CD4-positive, alpha-beta T cell treated with Interleukin-12 subunit alpha and Interleukin-12 subunit beta, for 1 hour (primary cell): ENCODE measurements around the gene WFDC13.
"Not testable (repeated sequence)": the region's sequence is repeated elsewhere in the genome, so short reads cannot be mapped to it uniquely, and the experiment has no call there.

Experiments
- DNase-seq: peaks from one replicate; pipeline ENCODE4 v3.0.0-alpha.2; 2020

WFDC13 gene

GRCh38 chr20:45701873-45702272 lies at the start of gene WFDC13:
WFDC13 (plus strand) TSS chr20:45702038; CDS start chr20:45702124, 86 bp downstream.
- DNase-seq: no peak

- not testable (repeated sequence) for DNase-seq
Observed at GRCh38 chr20:45657038-45657437, 44.8 kb upstream of the WFDC13 start.

GRCh38 chr20:45670139-45670538 lies 31.7 kb upstream of the WFDC13 start, which contains the start of gene WFDC11:
WFDC11 (minus strand) TSS chr20:45670239; CDS start chr20:45650600, 19,639 bp downstream.
- DNase-seq: no peak

DNA sequence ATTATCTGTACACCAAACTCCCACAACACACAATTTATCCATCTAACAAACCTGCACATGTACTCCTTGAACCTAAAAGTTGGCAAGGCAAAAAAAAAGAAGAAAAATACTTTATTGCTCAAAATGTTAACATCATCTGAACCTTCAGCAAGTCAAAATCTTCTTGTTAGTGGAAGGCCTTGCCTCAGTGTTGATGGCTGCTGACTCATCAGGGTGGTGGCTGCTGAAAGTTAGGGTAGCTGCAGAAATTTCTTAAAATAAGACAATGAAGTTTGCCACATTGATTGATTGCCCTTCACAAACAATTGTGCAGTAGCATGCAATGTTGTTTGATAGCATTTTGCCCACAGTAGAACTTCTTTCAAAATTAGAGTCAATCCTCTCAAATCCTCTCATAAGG lies 29.1 kb upstream of the WFDC13 start:
- DNase-seq: no peak

DNA sequence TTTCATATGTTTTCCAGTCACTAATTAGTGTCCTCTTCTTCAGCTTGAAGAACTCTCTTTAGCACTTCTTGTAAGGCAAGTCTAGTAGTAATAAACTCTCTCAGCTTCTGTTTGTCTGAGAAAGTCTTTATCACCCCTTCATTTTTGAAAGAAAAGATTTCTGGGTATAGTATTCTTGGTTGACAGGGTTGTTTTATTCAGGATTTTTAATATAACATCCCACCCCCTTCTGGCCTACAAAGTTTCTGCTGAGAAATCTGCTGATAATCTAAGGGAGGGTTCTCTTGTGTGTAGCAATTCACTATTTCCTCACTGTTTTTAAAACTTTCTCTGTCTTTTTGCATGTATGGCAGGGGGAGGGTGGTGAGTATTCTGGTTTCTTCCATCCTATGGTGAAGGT lies 22.2 kb upstream of the WFDC13 start:
- no peak for DNase-seq

DNA sequence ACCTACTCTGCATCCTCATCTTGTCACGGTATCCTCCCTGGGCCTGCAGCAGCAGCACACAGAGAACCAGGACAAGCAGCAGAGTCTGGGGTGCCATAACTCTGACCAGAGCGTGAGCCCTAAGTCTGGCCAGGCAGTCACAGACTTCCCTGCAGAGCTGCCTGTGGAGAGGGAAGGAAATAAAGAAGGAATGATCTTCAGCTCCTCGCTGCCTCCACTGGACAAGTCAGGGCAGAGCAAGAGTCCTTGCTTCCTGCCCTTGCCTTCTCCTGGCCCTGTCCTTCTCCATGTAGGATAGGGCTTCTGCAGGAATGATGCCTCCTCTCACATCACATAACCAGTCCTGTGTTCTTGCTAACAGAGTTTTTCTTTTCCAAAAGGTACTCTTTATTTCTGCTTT lies 15.9 kb upstream of the WFDC13 start:
- DNase-seq: no peak

GRCh38 chr20:45693346-45693745 lies 8.5 kb upstream of the WFDC13 start:
- DNase-seq: not testable (repeated sequence)

GRCh38 chr20:45695496-45695895 lies 6.3 kb upstream of the WFDC13 start:
- DNase-seq: no peak

DNA sequence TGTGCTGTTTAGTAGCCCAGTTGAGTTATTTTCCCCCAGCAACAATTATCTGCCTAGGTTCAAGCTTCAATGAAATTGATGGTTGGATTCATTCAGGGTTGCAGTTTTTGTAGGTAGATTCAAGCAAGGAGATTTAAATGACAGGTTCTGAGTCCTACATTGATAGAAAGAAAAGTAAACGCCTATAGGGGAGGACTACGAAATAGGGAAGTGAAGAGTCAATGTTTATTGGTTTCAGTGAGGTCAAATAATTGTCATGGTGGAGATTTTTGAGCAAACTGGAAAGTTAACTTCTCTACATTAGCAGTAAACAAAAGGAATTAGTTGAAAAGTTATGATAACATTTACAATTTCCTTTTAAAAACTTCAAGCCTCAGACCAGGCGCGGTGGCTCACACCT lies 734 bp upstream of the WFDC13 start:
- no peak for DNase-seq

GRCh38 chr20:45704969-45705637 lies 3.3 kb downstream of the WFDC13 start, which contains the start of gene WFDC10B:
WFDC10B (minus strand) TSS chr20:45705019; CDS start chr20:45685992, 19,027 bp downstream.
- no peak for DNase-seq

DNA sequence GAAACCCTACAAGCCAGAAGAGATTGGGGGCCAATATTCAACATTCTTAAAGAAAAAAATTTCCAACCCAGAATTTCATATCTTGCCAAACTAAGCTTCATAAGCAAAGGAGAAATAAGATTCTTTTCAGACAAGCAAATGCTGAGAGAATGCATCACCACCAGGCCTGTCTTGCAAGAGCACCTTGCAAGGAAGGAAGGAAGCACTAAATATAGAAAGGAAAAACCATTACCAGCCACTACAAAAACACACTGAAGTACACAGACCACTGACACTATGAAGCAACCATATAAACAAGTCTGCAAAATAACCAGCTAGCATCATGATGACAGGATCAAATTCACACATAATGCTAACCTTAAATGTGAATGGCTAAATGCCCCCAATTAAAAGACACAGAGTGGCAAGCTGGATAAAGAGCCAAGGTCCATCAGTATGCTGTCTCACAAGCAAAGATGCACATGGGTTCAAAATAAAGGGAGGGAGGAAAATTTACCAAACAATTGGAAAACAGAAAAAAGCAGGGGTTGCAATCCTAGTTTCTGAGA lies 14.4 kb downstream of the WFDC13 start:
- DNase-seq: not testable (repeated sequence)

DNA sequence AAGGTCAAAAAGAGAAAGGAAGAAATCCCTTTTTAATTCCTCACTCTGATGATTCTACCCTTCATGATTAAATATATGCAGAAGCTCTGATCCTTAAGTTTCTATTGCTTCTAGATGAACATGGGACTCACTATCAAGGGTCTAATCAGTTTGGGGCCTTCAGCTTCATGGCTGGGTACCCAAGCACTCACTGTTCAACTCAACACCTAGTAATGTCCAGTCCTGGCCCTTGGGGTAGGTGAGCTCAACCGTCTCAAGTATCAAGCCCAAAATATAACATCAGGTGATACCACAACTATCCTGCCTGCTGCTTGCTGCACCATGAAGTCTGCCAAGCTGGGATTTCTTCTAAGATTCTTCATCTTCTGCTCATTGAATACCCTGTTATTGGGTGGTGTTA lies 20.2 kb downstream of the WFDC13 start, which contains the start of gene SPINT4:
Gene SPINT4 (plus strand): TSS at position 301 of the 400 bp plus-strand sequence. CDS start 21 bp downstream, at position 322.
- no peak for DNase-seq

GRCh38 chr20:45725134-45725533 lies 23.3 kb downstream of the WFDC13 start:
- no peak for DNase-seq

- DNase-seq: no peak
Observed at GRCh38 chr20:45727044-45727443, 25.2 kb downstream of the WFDC13 start.

DNA sequence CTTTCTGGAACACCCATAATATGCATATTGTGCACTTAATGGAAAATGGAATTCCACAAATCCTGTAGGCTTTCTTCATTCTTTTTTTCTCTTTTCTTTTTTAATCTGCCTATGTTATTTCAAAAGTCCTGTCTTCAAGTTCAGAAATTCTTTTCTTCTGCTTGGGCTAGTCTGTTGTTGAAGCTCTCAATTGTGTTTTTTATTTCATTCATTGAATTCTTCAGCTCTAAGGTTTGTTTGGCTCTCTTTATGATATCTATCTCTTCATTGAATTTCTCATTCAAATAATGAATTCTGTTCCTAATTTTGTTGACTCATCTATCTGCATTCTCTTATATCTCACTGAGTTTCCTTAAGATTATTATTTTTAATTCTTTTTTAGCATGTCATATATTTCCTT lies 30.4 kb downstream of the WFDC13 start:
- DNase-seq: no peak

- no peak for DNase-seq
Observed at GRCh38 chr20:45735552-45735951, 33.7 kb downstream of the WFDC13 start.

GRCh38 chr20:45735988-45736387 lies 34.1 kb downstream of the WFDC13 start:
- no peak for DNase-seq

GRCh38 chr20:45742596-45742995 lies 40.8 kb downstream of the WFDC13 start:
- DNase-seq: no peak

GRCh38 chr20:45745015-45745414 lies 43.2 kb downstream of the WFDC13 start:
- DNase-seq: no peak

- no peak for DNase-seq
Observed at GRCh38 chr20:45751721-45752120, 49.9 kb downstream of the WFDC13 start.

DNA sequence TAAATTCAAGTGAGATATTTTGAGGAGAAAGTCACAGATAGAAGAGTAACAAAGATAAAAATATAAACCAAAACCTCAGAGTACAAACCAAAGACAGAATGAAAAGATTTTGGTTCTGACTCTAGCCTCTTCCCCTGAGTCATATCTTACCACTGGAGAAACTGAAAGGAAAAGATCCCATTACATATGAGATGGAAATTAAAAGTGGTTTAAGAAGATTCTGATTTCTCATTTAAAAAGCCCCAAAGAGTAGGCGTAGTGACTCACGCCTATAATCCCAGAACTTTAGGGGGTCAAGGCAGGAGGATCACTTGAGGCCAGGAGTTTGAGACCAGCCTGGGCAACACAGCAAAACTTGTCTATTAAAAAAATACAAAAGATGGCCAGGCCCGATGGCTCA lies 50.9 kb downstream of the WFDC13 start:
- no peak for DNase-seq

DNA sequence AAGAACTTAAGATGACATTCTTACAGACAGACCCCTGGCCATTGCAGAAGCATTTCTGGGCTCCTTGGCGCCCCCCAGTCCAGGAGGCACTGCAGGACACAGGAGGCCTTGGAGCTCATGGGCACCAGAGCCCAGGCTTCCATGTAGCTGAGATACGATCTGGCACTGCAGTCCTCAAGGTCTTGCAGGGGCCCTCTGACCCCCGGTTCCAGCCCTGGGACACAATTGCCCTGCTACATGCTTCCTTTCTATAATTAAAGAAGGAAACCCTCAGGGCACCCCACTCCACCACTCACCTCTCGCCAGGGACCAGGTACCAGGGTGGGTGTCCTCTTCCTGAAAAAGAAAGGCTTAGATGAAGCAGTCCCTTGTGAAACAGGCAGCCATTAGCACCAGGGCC lies 56.3 kb downstream of the WFDC13 start:
- DNase-seq: no peak
